Measurements from ENCODE around the gene NOXA1.

The NOXA1 gene

DNA sequence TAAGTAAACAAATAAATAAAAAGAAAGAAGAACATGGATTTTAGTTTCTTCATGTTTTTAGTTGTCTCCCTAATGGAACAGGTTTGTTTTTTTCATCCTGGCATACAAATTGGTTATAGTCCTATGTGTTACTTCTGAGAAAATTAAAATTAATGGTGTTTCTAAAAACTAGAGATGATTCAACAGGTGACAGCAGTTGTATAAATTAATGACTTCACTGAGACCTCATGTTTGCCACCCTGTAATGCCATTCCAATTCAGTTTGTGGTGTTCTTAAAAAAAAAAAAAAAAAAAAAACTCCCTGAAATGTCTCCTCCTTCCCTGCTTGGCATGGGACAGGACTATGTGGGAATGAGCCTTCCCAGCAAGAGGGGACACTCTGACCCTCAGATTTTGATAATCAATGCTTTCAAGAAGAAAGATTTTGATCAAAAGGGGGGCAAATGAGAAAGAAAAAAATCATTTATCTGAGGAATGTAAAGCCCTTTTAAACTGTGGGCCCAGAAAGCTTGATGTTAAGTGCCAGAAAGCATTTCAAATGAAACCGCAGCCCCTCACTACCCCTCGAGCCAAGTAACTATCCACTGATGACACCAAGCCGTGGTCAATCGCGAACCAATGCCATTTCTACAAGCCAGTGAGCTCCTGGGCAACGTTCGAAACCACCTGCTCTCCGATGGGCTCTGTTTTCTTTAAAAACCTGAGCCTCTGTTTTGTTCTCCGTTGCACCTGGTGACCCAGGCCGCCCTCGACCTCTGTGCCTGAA lies 1.2 kb upstream of the NOXA1 start:
- peak overlapping the region; percentile 98 for H3K4me2 ChIP-seq
- peak overlapping the region; percentile 93 for H3K4me3 ChIP-seq
- H3K9me3 ChIP-seq = no peaks in the 10 kb centered on the region
- TF ChIP-seq Cebpa-rat (IDR thresholded peaks at IDR 0.05) = no peak
- H3K27me3 ChIP-seq = peaks cover 44% of the 10 kb centered on the region
- H3K36me3 ChIP-seq = peaks cover 6% of the 10 kb centered on the region; the same call in 1 of the 2 replicates
- peaks cover 6% of the 10 kb centered on the region; the same call in 1 of the 2 replicates for H4K20me1 ChIP-seq
- H3K27ac ChIP-seq = peak overlapping the region; percentile 83
- H3K4me1 ChIP-seq = peaks cover 79% of the 10 kb centered on the region
- H3K9ac ChIP-seq = peak overlapping the region; percentile 92

DNA sequence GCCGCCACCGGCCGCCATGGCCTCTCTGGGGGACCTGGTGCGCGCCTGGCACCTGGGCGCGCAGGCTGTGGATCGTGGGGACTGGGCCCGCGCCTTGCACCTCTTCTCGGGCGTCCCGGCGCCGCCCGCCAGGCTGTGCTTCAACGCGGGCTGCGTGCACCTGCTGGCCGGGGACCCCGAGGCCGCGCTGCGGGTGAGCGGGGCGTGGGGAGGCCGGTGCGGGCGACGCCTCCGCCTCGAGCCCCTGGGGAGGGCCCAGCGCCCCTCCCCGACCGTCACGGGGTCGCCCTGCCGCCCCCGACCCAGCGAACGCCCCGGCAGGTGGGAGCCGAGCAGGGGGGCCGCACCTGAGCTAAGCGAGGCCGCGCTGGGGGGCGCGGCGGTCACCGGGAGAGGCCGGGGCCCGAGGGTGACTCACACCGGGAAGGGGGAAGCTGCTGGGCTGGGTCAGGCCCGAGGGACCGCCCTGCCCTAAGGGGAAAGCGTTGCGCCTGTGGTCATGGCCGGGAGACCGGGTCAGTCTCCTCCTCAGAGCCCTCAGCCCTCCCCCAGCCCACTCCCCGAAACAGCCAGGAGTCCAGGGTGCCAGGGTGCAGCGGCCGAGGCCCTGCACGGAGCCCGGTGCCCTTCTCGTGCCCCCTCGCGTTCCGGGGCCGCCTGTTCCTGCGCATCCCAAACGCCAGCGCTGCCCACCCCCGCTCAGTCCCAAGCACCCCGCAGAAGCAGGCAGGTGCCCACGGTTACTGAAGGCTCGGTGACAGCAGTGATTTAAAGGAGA lies 510 bp downstream of the NOXA1 start:
- TF ChIP-seq Cebpa-rat (IDR thresholded peaks at IDR 0.05) = no peak
- Histone ChIP-seq H3K4me2 (peak overlapping the region; percentile 91), H3K27me3 (peaks cover 32% of the 10 kb centered on the region), H3K27ac (peak overlapping the region; percentile 72), H3K36me3 (no peaks in the 10 kb centered on the region), H4K20me1 (no peaks in the 10 kb centered on the region), H3K9me3 (no peaks in the 10 kb centered on the region), H3K9ac (peak overlapping the region; percentile 64), H3K4me1 (peaks cover 79% of the 10 kb centered on the region), H3K4me3 (peak overlapping the region; percentile 93)

DNA sequence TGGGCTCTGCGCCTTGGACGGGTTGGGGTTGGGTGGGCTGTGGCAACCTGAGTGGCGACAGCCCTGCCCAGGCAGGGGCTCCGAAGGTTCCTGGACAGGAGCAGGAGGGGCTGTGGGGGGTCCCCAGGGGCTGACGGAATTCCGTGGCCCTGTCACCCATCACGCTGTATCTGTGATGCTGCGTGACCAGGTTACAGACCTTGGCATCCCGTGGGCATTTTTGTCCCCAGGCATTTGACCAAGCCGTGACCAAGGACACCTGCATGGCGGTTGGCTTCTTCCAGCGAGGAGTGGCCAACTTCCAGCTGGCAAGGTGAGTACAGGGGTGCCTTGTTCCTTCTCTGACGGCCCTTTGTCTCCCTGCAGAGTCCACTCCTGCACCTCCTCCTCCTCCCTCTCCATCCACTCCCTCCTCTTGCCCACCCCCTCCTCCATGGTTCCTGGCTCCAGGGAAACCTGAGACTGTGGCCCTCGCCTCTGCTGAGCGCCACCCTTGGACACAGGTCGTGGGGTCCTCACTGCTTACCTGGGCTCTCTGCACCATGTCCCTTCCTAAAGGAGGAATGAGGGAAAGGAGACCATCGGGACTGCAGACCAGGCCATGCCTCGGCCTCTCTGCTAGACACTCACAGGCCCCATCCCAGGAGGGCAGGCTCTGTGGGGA lies 3.0 kb downstream of the NOXA1 start:
- 0 out of 2 replicates have a peak, but pooled peaks cover 6% of the 10 kb centered on the region for H4K20me1 ChIP-seq
- H3K4me3 ChIP-seq = no peak overlapping the region
- no peak for TF ChIP-seq Cebpa-rat (IDR thresholded peaks at IDR 0.05)
- no peak overlapping the region for H3K9ac ChIP-seq
- H3K27ac ChIP-seq = no peak overlapping the region
- H3K9me3 ChIP-seq = no peaks in the 10 kb centered on the region
- peaks cover 86% of the 10 kb centered on the region for H3K4me1 ChIP-seq
- peak overlapping the region; percentile 55 for H3K4me2 ChIP-seq
- H3K36me3 ChIP-seq = no peaks in the 10 kb centered on the region
- peaks cover 32% of the 10 kb centered on the region for H3K27me3 ChIP-seq

DNA sequence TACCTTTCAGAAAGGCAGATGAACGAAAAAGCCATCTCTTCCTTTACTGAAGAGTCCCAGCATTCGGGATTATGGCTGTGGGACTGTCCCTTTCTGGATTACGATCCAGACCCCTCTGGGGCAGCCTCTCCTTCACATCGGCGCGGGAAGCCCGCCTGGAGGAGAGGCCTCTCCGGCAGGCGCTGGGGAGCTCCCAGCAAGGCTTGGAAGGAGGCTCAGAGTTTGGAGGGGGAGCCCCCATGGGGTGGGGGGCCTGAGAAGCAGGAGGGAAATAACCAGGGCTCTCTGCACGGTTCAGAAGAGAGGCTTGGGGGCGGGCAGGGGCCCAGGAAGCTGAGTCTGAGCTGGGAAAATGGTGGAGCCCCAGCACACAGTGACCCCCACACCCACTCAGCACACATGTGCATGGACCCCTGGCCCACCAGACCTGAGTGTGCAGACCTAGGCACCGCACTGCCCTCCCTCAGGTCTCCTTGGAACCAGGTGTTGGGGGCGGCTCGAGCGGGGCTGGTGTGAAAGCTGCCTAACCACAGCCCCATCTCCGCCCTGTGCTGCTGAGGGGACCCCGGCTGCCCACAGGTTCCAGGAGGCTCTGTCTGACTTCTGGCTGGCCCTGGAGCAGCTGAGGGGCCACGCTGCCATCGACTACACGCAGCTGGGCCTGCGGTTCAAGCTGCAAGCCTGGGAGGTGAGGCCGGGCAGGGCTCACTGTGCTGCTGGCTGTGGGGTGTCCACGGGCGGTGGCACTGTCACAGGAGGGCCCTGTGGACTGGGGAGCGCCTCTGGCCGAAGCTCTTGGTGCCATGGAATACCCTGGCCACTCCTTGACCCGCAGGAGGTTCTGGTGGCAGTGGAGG lies 4.5 kb downstream of the NOXA1 start:
- Histone ChIP-seq H3K27me3 (peaks cover 31% of the 10 kb centered on the region), H4K20me1 (0 out of 2 replicates have a peak, but pooled peaks cover 6% of the 10 kb centered on the region), H3K27ac (0 out of 2 replicates have a peak overlapping the region, but pooled peaks have one; percentile 8), H3K9ac (no peak overlapping the region), H3K36me3 (no peaks in the 10 kb centered on the region), H3K4me3 (no peak overlapping the region), H3K4me2 (peak overlapping the region; percentile 56), H3K4me1 (peaks cover 89% of the 10 kb centered on the region), H3K9me3 (no peaks in the 10 kb centered on the region)
- no peak for TF ChIP-seq Cebpa-rat (IDR thresholded peaks at IDR 0.05)

DNA sequence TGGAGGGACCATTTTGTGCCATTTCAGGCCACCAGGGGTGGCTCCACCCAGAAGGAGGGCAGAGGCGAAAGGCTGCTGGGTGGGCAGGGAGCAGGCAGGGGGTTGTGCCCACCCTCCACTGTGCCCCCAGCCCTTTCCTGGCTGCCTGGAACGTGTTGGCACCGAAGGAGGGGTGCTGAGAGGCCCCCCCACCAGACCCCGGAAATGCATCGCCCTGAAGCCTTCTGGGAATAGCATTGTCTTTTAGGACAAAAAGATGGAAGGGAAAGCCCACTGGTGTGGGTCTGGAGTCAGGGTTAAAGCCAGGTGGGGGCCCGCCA lies 5.1 kb downstream of the NOXA1 start:
- peaks cover 27% of the 10 kb centered on the region for H3K27me3 ChIP-seq
- no peaks in the 10 kb centered on the region for H3K36me3 ChIP-seq
- H3K9me3 ChIP-seq = no peaks in the 10 kb centered on the region
- H4K20me1 ChIP-seq = 0 out of 2 replicates have a peak, but pooled peaks cover 6% of the 10 kb centered on the region
- H3K9ac ChIP-seq = no peak overlapping the region
- 0 out of 2 replicates have a peak overlapping the region, but pooled peaks have one; percentile 8 for H3K27ac ChIP-seq
- no peak for TF ChIP-seq Cebpa-rat (IDR thresholded peaks at IDR 0.05)
- H3K4me1 ChIP-seq = peaks cover 95% of the 10 kb centered on the region
- H3K4me3 ChIP-seq = no peak overlapping the region
- peak overlapping the region; percentile 56 for H3K4me2 ChIP-seq

DNA sequence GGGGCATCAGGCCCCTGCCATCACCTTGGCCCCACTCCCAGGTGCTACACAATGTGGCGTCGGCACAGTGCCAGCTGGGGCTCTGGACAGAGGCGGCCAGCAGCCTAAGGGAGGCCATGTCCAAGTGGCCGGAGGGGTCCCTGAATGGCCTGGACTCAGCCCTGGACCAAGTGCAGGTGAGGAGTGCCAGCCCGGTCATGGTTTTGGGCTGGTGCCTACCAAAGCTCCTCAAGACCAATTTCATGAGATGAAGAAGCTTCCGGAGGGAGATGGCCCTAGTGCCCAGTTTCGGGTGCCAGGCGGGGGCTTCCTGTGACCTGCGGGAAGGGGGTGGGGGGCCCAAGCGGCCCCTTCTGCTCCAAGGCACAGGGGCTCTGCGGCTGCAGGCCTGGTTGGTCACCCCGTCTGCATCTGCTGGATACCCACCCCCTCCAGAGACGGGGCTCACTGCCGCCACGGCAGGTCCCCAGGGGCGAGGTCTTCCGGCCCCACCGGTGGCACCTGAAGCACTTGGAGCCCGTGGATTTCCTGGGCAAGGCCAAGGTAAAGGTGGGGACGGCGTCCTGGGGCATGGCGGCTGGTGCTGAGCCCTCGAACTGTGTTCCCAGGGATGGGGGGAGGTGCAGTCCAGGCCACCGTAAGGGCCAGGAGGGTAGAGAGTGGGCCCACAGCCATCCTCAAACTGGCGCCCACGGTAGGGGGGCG lies 5.8 kb downstream of the NOXA1 start:
- Histone ChIP-seq H3K4me2 (peak overlapping the region; percentile 94), H3K9ac (no peak overlapping the region; the same call in 1 of the 2 replicates), H3K27ac (peak overlapping the region; percentile 68), H3K9me3 (no peaks in the 10 kb centered on the region), H3K4me3 (peak overlapping the region; percentile 54; the same call in 1 of the 2 replicates), H3K27me3 (peaks cover 19% of the 10 kb centered on the region), H4K20me1 (0 out of 2 replicates have a peak, but pooled peaks cover 6% of the 10 kb centered on the region), H3K4me1 (peaks cover 95% of the 10 kb centered on the region), H3K36me3 (no peaks in the 10 kb centered on the region)
- TF ChIP-seq Cebpa-rat (IDR thresholded peaks at IDR 0.05) = no peak

DNA sequence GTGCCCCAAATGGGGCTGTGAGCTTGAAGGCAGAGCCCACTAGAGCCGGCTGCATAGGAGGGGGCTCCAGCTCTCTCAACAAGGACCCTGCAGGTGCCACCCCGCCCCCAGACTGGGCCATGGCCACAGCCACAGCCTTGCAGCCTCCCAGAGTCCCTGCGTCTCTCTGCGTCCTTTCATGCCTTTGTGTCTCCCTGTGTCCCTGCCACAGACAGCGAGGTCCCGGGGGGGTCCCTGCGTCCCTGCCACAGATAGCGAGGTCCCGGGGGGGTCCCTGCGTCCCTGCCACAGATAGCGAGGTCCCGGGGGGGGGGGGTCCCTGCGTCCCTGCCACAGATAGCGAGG lies 6.3 kb downstream of the NOXA1 start:
- Histone ChIP-seq H3K9me3 (no peaks in the 10 kb centered on the region), H3K27me3 (peaks cover 14% of the 10 kb centered on the region), H3K36me3 (no peaks in the 10 kb centered on the region), H4K20me1 (0 out of 2 replicates have a peak, but pooled peaks cover 6% of the 10 kb centered on the region), H3K27ac (peak overlapping the region; percentile 68), H3K4me1 (peaks cover 95% of the 10 kb centered on the region), H3K9ac (no peak overlapping the region; the same call in 1 of the 2 replicates), H3K4me2 (peak overlapping the region; percentile 94), H3K4me3 (peak overlapping the region; percentile 54; the same call in 1 of the 2 replicates)
- TF ChIP-seq Cebpa-rat (IDR thresholded peaks at IDR 0.05) = no peak

DNA sequence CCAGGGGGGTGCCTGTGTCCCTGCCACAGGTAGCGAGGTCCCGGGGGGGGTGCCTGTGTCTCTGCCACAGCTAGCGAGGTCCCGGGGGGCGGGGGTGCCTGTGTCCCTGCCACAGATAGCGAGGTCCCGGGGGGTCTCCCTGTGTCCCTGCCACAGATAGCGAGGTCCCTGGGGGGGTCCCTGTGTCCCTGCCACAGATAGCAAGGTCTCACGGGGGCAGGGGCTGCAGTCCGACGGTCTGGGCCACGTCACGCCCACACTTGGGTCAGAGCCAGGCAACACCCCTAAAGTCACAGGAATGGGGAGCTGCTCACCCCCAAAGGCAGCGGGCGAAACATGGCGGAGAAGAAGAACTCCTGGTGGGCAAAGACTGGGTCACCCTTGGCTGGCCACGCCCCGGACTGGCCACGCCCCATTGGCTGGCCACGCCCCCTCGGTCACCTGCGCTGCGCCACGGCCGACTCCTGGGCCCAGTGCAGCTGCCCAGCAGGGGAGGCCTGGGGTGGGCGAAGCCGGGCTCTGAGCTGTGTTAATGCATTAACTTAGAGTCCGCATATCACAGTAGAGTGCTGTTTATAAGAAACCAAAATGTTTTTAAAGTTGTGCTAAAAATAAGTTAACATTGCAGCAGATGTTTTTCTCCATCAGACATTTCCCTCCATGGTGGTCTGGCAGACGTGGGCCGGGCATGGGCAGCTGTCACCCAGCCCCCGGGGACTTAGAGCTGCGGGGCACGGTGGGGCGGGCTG lies 7.0 kb downstream of the NOXA1 start:
- H3K4me1 ChIP-seq = peaks cover 95% of the 10 kb centered on the region
- no peak for TF ChIP-seq Cebpa-rat (IDR thresholded peaks at IDR 0.05)
- H3K9ac ChIP-seq = peak overlapping the region; percentile 48; the same call in 1 of the 2 replicates
- 0 out of 2 replicates have a peak, but pooled peaks cover 6% of the 10 kb centered on the region for H4K20me1 ChIP-seq
- H3K9me3 ChIP-seq = no peaks in the 10 kb centered on the region
- H3K27ac ChIP-seq = peak overlapping the region; percentile 68
- peak overlapping the region; percentile 54 for H3K4me3 ChIP-seq
- H3K36me3 ChIP-seq = no peaks in the 10 kb centered on the region
- H3K4me2 ChIP-seq = peak overlapping the region; percentile 94
- peaks cover 8% of the 10 kb centered on the region; the same call in 1 of the 2 replicates for H3K27me3 ChIP-seq

Measured in BLaER1 (cell line).